GM19395 (cell line): Measurements from ENCODE around the gene THAP7.

Experiments used
- ATAC-seq: cut with Tn5 transposase; IDR thresholded peaks from one replicate; pipeline ENCODE4 v1.9.1; 2021; ENCODE audit warnings: mild to moderate bottlenecking, moderate library complexity; ENCODE audit not compliant: unreplicated experiment

The THAP7 gene

DNA sequence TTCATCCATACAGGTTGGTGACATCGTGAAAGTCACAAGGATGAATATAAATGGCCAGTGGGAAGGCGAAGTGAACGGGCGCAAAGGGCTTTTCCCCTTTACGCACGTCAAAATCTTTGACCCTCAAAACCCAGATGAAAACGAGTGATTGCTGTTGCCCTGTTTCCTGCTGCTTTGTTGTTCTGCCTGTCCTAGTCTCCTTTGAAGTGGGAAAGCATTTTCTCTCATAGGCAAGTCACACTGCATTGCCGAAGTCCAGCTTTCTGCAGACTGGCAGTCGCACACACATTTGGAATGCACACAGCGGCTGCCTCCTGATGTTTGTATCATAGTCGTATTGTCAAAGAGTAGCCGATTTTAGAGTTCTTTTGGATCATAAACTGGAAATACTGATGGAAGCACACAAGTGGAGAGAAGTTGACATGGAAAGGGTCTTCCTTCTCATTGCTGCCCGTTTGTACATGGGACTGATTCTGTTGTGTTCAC lies 52.2 kb downstream of the THAP7 start:
- no peak for ATAC-seq
